Germinal center (tissue), 1 donor: ENCODE data around the gene FUT8.
"Not testable (repeated sequence)": the region's sequence is repeated elsewhere in the genome, so short reads cannot be mapped to it uniquely, and the experiment has no call there.

Experiments used
- DNase-seq: peaks from one replicate; pipeline ENCODE4 v3.0.0; 2012; ENCODE audit warnings: mixed read lengths, low spot score

The FUT8 gene

GRCh38 chr14:65419593-65420252 is 7.2 kb downstream of the FUT8 start:
- no peak for DNase-seq

- DNase-seq, result no peak
Measured at GRCh38 chr14:65421201-65421981, 8.9 kb downstream of the FUT8 start.

- no peak for DNase-seq
Measured at GRCh38 chr14:65422088-65422834, 9.7 kb downstream of the FUT8 start.

DNA sequence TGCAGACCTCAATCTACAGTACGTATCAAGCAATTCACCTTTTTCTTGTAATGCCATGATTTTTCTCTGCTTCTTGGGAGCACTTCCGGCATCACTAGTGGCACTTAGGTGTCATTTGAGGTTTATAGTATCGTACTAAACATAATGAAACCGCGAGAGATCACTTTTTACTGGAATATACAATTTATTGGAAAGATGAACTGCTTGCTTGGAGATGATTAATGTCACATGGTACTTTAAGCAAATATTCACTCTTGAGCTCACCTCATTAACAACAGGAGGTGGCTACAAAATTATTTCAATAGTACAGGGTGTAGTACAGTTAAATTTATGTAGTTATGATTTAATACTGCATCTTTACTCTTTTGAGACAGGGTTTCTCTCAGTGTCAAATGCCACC is 11.5 kb downstream of the FUT8 start:
- DNase-seq, result no peak

GRCh38 chr14:65424531-65424930 is 12.0 kb downstream of the FUT8 start:
- DNase-seq, result no peak

DNA sequence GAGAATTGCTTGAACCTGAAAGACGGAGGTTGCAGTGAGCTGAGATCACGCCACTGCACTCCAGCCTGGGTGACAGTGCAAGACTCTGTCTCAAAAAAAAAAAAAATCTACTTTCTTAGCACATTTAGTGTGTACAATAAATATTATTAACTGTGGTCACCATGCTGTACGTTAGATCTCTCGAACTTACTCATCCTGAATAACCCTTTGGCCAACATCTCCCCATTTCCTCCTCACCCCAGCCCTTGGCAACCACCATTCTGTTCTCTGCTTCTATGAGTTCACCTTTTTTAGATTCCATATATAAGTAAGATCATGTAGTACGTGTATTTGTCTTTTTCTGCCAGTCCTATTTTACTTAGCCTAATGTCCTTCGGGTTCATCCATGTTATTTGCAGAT is 13.4 kb downstream of the FUT8 start:
- no peak for DNase-seq

GRCh38 chr14:65426902-65427301 is 14.4 kb downstream of the FUT8 start:
- DNase-seq, result not testable (repeated sequence)

GRCh38 chr14:65428691-65429090 is 16.2 kb downstream of the FUT8 start:
- no peak for DNase-seq

DNA sequence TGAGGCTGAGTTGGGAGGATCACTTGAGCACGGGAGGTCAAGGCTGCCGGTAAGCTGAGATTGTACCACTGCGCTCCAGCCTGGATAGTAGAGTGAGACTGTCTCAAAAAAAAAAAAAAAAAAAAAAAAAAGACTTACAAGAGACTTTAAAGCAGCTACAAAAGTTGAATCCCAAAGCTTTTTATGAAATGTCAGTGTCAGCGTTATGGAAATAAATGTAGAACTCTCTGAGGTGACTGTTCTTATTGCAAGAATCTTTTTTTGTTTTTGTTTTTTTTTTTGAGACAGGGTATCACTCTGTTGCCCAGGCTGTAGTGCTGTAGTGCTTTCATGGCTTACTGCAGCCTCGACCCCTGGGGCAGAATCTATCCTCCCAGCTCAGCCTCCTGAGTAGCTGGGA is 17.2 kb downstream of the FUT8 start:
- DNase-seq, result no peak

- no peak for DNase-seq
Measured at GRCh38 chr14:65431245-65431644, 18.7 kb downstream of the FUT8 start.

DNA sequence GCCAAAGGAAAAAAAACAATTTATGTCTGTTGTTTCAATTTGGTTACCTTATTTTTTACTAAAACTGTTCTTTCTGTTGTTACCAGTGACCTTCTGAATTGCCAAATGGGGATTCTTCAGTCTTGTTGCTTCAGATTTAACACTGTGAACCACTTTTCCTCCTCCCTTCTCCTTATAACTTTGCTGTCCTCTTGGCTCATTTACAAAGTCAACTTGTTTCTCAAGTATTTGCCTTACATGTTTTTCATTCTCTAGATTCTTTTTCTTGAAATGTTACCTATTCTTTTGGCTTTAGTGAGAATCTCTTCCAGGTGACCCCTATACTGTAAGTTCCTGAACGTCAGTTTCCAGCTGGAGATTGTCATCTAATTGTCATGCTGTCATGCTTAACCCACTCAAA is 19.4 kb downstream of the FUT8 start:
- DNase-seq, result no peak

GRCh38 chr14:65432361-65432948 is 19.9 kb downstream of the FUT8 start:
- no peak for DNase-seq

DNA sequence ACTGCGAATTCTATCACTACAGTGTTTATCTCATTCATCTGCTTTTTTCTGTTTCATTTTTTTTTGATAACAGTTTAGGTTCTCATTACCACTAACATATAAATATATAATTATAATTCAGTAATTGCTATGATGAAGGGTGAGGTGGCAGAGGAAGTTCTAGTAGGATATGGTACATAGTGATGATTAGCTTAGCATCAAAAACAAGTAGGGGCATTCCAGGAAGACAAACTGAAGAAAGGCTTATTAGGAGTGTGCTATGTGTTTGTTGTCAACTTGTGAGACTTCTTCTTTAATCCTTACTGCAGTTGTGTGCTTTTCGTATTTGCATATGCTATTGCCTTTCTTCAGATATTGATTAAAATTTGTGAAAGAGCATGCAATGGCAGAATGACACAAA is 20.6 kb downstream of the FUT8 start:
- DNase-seq, result peak; percentile 5

GRCh38 chr14:65433646-65434045 is 21.1 kb downstream of the FUT8 start:
- no peak for DNase-seq

- DNase-seq, result no peak
Measured at GRCh38 chr14:65434216-65434850, 21.8 kb downstream of the FUT8 start.

- no peak for DNase-seq
Measured at GRCh38 chr14:65438266-65438933, 25.9 kb downstream of the FUT8 start.

- DNase-seq, result no peak
Measured at GRCh38 chr14:65439117-65439516, 26.6 kb downstream of the FUT8 start.

DNA sequence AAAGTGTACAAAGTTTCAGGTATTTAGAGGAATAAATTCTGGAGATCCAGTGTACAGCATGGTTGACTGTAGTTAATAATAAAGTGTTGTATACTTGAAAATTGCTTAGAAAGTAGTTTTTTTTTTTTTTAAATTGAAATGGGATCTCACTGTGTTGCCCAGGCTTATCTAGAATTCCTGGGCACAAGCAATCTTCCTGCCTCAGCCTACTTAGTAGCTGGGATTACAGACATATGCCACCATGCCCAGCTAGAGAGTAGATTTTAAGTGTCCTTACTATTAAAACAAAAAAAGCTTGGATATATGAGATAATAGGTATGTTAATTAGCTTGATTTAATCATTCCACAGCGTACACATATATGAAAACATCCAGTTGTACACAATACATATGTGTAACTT is 27.7 kb downstream of the FUT8 start:
- no peak for DNase-seq

GRCh38 chr14:65444230-65444629 is 31.7 kb downstream of the FUT8 start:
- DNase-seq, result no peak

GRCh38 chr14:65446159-65446558 is 33.6 kb downstream of the FUT8 start:
- no peak for DNase-seq

- no peak for DNase-seq
Measured at GRCh38 chr14:65449647-65450046, 37.1 kb downstream of the FUT8 start.
